Measurements from ENCODE around the gene MPC2.

DNA sequence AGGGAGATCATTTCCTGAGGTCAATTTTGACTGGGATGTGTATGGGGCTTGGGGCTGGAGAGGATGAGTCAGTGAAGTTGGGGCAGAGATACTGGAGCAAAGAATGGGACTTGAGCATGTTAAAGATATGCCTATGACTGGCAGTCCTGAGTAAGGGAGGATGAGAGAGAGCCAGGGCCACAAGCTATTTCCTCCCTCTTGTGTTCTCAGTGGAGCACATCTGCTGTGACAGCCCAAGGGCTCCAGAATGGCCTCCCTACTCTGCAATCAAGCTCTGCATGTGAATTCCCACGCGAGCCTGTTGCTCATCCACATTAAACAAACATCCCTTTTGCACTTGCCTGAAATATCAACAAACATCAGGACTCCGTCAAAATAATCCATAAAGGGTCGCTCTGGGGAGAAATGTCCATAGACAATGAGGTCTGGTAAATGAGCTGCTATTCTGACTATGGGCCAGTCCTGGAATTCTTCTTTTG lies 32.2 kb downstream of the MPC2 start:
- no peak for TF ChIP-seq POLR2A (IDR thresholded peaks at IDR 0.05)
- TF ChIP-seq POLR2AphosphoS5 (IDR thresholded peaks at IDR 0.05) = no peak
- TF ChIP-seq CTCF (IDR thresholded peaks at IDR 0.05) = no peak
- no peak for TF ChIP-seq EP300 (IDR thresholded peaks at IDR 0.05)
